GM12864 (cell line): Measurements from ENCODE around the gene RNF13.

ENCODE experiments used
- DNase-seq: peaks from one replicate; pipeline ENCODE4 v3.0.0-alpha.2; 2011; ENCODE audit warnings: low read depth
- H3K4me3 ChIP-seq: 2 replicates; pipeline ENCODE4 v1.5.1; 2011; ENCODE audit warnings: mild to moderate bottlenecking, low read depth, low read length, control low read depth
- CTCF ChIP-seq: IDR thresholded peaks from 2 replicates; pipeline ENCODE4 v1.5.1; 2011; ENCODE audit warnings: low read depth, mild to moderate bottlenecking, moderate library complexity, low read length, control low read depth, inconsistent platforms; ENCODE audit errors: missing control alignments

RNF13 gene

GRCh38 chr3:149947231-149947630 lies 134.2 kb downstream of the RNF13 start:
- no peak for TF ChIP-seq CTCF
- no peak for DNase-seq
- no peak overlapping the region for H3K4me3 ChIP-seq

- no peak overlapping the region for H3K4me3 ChIP-seq
- TF ChIP-seq CTCF: no peak
- no peak for DNase-seq
Observed at GRCh38 chr3:149949181-149949580, 136.2 kb downstream of the RNF13 start.

GRCh38 chr3:149954812-149955211 lies 141.8 kb downstream of the RNF13 start:
- no peak for DNase-seq
- H3K4me3 ChIP-seq: no peak overlapping the region
- no peak for TF ChIP-seq CTCF

- no peak for DNase-seq
- TF ChIP-seq CTCF: no peak
- H3K4me3 ChIP-seq: no peak overlapping the region
Observed at GRCh38 chr3:149955449-149955848, 142.4 kb downstream of the RNF13 start.

GRCh38 chr3:149957361-149958125 lies 144.5 kb downstream of the RNF13 start:
- DNase-seq: no peak

GRCh38 chr3:149958171-149958796 lies 145.3 kb downstream of the RNF13 start:
- no peak overlapping the region for H3K4me3 ChIP-seq
- no peak for DNase-seq
- TF ChIP-seq CTCF: no peak

More at GRCh38 chr3:149957361-149958125, 144.5 kb downstream of the RNF13 start:
- TF ChIP-seq CTCF: no peak
- H3K4me3 ChIP-seq: no peak overlapping the region

GRCh38 chr3:149959443-149959842 lies 146.4 kb downstream of the RNF13 start:
- no peak for TF ChIP-seq CTCF
- no peak for DNase-seq
- H3K4me3 ChIP-seq: no peak overlapping the region
